GM19438 (cell line): Measurements from ENCODE around the gene ZNF70.
A peak's percentile ranks its signal among the peaks of the same experiment; 100 is the strongest.

Experiments used
- ATAC-seq: cut with Tn5 transposase; IDR thresholded peaks from one replicate; pipeline ENCODE4 v1.9.1; 2021; ENCODE audit warnings: low read depth; ENCODE audit not compliant: unreplicated experiment

ZNF70 gene

DNA sequence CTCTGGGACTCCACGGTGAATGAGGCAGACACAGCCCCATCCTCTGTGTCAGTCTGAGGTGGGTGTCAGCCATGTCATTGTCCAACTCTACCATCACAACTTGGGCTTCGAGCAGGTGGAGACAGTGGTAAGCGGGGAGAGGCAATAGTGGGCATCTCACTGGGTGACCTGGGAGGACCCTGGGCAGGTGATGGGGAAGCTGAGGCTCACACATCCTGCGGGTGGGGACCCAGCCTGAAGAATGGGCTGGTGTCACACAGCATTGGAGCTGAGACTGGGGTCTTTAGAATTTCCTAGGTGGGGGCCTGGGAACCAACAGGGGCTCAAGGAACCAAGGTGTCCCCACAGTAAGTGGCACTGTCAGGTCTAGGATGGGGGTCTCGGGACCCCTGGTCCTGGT is 28.8 kb upstream of the ZNF70 start:
- ATAC-seq, result no peak

DNA sequence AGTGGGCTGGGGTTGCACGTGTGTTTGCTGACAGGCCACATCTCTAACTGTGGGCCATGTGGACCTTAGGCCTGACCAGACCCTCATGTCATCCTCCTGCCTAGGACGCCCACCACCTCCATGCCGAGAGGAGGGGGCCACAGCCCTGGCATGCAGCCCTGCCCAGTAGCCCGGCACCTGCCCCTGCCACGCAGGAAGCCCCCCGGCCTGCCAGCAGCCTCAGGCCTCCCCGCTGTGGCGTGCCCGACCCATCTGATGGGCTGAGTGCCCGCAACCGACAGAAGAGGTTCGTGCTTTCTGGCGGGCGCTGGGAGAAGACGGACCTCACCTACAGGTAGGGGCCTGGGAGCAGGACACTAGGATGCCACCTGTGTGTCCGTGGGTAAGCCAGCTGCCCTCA is 28.2 kb upstream of the ZNF70 start:
- ATAC-seq, result no peak

DNA sequence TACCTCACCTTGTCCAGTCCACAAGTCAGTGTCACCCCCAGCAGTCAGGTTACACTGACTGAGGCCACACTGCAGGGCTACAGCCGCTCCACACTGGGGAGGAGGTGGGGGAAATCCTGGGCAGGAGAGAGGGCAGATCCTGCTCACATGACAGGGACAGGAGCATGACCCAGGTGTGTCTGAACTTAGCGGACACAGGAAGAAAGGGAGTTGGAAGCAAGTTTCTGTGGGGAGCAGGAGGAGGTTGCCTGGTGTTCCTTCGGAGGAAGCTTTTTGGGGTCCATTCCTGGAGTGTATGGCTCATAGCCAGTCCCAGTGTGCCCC is 27.6 kb upstream of the ZNF70 start:
- ATAC-seq, result no peak

DNA sequence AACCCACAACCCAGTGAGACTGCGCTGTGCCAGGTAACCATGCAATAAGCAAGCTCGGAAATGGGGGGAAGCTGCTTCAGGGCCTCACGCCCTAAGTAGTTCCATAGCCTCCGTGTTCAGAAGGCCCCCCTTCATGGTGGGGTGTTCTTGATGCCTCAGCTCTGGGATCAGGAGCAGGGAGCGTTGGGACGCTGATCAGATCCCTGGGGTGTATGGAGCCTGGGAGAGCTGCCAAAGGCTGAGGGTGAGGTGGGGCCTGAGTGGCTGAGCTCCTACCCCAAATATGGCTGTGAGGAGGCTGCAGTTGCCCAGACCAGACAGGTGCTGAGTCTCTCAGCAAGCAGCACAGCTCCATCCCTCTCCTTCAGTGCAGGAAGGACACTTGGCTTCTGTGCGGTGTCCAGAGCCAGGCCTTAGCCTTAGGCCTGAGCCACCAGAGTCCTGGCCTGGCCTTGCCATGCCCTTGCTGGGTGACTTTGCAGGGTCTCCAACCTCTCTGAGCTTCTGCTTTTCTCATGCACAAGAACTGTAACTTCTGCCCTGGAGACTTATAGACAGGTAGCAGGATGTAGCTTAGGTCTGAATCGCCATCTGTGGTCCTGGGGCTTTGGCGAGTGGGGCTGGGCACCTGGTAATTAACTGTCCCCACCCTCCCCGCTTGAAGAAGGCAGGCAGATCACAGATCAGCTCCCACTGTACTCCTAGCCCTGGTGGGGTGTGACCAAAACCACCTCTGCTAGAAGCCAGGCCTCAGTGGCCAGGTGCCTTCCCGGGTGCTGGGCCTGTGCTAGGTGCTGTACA is 27.1 kb upstream of the ZNF70 start:
- no peak for ATAC-seq

DNA sequence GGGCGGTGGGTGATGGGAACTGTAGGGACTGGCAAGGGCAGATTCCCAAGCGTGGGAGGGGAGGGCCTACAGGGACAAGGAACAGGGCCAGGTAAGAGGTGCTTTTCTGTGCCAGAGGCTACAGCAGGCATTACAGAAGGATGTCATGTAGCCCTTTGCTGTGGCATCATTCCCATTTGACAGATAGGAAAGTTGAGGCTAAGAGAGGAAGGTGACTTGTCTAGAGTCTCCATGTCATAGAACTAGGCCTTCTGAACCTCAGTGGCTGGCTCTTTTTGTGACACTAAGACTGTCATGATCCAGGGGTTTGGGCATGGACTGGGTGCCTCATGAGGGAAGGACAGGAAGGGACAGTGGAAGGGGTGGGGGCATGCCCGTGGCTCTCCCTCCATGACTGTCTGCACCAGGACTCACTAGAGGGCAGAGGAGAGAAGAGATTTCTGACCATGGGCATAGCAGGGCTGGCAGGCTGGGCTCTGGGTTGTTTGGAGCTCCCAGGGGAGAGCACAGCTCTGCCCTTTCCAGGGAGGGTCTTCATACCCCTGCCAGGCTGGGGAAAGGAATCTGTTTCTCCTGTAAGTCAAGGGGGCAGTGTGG is 25.0 kb upstream of the ZNF70 start:
- no peak for ATAC-seq

DNA sequence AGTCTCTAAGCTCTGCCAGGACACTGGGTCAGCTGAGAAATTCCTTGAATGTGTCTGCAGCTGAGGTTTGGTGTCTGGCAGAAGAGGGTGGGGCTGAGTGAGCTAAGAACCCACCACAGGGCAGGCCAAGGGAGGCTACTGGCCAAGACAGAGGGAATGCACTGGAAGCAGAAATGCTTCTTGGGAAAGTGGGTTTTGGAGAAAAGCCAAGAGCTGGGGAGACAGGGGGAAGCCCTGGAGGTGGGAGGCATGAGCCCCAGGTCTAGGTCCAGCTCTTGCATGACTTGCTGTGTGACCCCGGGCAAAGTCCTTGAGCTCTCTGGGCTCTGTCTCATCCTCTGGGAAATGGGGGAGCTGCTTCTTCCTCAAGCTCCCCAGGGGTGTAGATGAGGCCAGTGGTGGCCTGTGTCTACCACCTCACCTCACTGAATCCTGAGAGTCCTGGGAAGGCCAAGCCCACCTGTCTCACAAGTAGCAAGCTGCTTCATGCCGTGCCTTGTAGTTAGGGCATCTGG is 24.1 kb upstream of the ZNF70 start:
- ATAC-seq, result no peak

DNA sequence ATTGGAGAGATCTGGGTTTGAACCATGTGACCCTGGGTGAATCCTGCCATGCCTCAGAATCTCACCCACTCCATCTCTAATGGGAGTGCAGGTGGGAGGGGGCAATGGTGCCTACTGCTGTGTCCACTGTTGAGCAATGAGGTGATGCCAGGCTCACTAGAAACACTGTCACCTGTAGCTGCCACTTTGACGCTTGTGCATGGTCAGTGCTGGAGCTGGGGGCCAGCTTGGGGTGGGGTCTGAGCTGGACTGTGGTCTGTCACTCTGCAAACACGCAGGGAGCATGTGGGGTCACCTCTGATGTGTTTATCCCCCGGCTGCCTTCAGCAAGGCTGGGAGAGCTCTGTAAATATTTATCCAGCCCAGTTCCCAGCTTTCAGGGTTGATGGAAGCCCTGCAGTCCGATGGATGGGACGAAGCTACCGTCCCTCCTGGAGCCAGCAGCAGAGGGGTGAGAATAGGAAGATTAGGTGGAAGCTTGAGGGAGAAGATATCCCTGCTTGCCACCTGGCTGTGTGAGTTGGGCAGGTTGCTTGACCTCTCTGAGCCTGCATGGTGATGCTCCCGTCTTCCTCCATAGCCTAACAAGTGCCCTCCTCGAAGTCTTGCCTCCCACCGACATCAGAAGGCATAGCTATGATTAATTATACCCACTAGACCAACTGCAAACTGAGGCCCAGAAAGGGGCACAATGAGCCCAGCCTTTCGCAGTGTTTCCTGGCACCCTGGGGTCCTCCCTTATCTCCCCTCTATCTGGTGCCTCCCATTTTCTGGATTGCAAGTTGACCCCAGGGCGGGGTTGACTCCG is 23.4 kb upstream of the ZNF70 start:
- ATAC-seq, result no peak

DNA sequence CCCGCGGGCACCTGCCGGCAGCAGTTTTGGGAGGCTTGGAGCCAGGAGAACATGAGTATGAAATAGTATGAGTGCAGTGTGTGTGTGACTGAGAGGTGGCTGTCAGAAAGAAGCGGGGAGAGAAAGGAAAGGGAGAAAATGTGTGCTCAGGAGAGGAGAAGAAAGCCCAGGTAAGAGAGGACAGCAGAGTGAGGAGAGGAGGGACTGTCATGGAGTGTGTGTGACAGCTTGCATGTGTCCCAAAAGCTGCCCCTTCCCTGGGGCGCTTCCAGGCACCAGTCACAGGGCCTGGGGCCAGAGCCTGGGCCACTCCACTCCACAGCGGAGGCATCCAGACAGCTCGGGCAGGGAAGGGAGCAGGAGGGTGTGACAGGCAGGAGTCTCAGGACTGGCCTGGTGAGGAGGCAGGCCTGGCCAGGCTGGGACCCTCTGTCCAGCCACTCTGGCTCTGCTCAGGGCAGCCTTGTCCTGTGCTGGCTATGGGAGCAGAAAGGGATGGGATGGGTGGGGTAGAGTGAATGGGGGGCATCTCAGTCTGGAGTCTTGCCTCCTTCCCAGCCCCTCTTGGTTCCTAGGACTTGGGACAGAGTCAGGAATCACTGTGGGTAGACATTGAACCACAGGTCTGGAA is 22.7 kb upstream of the ZNF70 start:
- no peak for ATAC-seq

DNA sequence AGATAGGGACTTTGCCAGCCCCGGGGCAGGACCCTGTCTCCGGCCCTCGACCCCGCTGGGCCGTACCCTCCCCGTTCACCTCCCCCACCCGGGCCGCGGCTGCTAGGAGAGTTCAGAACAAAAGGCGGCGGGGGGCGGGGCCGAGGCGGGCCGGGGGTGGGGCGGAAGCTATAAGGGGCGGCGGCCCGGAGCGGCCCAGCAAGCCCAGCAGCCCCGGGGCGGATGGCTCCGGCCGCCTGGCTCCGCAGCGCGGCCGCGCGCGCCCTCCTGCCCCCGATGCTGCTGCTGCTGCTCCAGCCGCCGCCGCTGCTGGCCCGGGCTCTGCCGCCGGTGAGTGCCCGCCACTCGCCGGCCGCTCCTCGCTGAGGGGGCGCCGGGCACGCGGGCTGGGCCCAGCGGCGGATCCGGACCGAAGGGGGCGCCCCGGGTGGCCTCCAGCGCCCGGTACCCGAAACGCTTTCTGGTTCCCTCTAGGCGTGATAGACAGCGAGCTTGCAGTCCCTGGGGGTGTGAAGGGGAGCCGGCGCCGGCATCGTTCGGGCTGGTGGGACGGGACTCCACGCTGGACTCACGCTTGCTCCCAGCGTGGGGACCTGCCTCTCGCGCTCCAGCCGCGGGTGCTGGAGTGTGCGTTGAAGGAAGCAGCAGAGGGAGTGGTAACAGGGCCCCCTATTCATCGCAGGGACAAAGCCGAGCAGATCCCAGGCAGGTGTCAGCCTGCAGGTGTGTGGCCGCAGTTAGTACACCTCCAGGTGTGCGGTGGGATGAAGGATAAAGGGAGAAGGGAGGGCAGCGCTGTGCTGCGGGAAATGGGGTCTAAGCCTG is 21.9 kb upstream of the ZNF70 start, which contains the start of gene MMP11:
Gene MMP11 (plus strand): TSS at position 201 of the 825 bp plus-strand sequence. CDS start 22 bp downstream, at position 223.
- ATAC-seq, result no peak

DNA sequence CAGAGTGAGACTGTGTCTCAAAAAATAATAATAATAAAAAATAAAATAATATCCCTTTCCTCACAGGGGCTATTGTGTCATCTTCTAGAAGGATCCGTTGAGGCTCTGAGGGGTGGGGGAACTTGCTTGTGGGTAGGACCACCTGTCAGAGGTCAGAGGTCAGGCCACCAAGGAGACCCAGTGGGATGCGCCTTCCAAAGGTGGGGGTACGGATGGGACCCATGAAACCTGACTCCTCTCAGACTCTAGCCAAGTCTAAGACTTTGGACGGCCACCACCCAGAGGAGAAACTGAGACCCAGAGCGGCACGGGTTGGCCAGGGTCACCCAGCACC is 21.4 kb upstream of the ZNF70 start:
- ATAC-seq, result no peak

DNA sequence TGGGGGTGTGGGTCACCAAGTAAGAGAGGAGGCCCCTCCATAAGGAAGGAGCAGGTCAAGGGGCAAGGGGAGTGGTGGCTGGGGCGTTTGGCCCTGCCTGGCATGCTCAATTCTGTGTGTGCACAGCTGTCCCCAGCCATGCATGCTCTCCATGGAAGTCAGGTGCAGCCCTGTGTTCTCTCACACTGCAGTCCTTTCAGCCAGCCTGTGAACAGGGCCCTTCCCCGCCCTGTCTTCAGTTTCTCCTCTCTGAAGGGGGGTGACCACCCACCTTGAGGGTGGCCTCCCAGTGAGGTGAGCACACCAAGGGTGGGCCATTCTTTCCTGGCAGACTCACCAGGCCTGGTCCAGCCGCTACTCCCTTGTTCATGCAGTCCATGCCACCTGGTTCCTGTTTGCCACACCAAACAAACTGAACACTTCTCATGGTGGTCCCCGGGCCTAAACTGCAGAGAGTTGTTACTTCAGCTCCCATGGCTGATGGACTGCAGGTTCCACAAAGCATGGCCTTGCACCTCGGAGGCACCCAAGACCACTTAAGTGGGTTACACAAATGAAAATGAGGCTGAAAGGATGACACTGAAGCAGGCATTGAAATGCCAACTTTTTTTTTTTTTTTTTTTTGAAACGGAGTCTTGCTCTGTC is 18.5 kb upstream of the ZNF70 start:
- no peak for ATAC-seq

DNA sequence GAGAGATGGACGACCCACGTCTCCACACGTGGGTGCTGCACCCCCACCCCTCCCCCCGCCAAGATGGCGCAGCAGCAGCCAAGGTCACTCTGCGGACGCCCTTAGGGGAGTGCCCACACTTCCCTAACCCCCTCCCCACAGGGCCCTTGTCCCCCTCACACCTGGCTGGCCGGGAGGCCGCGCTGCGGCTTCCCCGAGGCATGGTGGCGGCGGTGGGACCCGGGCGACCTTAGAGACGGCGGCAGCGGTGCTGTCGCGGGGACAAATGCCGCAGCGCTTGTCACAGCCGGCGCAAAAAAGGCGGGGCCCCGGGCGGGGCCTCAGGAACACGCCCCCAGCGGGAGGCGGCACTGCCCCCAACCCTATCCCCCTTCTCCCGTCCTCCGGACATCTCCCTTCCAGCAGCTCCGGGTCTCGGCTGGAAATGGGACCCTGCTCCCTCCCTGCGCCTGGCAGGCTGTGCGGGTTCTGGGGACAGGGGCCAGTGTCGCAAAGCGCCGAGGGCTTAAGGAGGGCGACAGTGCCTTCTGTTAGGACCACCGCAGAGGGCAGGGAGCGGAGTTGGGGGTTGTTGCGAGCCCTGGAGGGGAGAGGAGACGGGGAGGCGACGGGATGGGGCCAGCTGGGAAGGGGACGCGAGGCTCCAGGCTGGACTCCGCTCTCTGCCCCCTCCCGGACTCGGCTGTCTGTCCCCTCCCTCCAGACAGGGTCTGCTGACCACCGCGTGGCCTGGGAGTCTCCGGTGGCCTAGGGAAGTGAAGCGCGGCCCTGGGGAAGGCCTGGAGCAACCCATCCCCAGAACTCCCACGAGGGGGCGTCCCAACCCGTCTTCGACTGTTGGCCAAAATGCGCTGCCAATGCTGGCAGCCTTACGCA is 17.0 kb upstream of the ZNF70 start, which contains the start of gene CHCHD10:
Gene CHCHD10 (minus strand): TSS at position 300 of the 876 bp plus-strand sequence. CDS start 98 bp downstream, at position 202.
- peak; percentile 41 for ATAC-seq

DNA sequence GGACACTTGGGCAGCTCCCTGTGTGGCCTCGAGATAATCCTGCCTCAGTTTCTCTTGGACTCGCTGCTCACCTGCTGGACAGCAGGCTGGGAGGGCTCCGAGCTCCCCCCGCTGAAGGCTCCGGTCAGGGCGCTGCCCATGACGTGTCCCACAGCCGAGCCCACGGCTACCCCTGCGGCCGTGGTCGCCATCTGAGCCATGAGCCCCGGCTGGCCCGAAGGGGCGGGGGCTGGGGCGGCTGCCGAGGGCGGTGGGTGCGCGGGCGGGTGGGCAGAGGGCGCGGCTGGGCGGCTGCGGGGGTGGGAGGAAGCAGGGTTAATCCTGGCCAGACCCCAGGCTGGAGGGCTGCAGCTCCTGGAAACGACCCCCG is 16.4 kb upstream of the ZNF70 start:
- ATAC-seq, result no peak

DNA sequence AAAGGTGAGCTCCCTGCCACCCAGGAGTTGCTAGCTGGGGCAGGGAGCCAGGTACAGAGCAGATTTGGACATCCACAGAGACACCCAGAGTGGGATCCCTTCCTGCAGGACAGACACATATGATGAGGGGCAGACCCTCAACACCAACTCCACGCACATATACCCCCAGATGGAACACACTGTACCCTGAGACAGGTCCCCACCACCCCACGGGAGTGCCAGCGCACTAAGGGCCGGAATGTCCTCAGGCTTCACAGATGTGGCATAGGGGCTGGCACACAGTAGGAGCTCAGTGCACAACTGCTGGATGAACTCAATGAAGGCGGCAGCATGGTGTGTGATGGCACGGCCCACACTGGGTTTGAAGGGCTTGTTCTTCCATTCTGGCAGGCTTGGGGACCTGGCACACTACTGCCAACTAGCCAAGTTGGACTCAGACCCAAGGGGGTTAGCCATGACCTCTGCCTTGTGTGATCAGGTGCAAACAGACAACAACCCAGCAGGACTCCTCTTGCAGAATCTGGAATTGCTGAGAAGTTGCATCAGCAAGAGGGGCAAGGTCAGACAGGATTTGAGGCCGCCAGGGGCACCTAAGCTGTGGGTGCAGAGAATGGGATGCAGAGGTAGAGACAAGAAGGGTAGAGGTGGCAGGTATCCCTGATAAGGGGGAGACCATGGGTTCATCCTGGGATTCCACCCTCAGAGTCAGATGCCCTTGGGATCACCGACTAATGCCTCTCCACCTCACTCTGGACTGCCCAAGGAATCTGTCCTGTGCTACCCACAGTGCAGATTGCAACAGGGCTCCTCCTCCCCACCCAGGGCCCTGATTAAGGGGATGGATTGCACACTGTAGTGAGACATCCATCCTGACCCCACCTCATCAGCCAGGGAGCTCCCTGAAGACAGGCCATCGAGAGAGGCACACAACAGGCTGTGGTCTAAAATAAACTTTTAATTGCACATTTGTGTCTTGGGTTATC is 14.3 kb upstream of the ZNF70 start:
- no peak for ATAC-seq

DNA sequence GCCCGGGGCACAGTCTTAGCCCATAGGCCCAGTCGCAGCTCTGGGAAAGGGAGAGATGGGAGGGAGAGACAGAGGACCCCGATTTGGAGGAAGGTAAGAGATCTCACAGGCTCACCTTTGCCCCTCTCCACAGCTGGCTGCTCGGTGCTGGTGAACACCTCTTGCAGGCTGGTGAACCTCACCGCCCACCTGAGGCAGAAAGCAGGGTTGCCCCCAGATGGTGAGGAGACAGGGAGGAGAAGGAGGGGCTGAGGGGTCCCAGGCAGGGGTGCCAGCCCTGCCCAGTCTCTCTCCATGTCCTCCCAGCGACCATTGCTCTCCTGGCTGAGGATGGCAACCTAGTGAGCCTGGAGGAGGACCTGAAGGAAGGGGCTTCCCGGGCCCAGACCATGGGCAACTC is 13.0 kb upstream of the ZNF70 start:
- ATAC-seq, result no peak

DNA sequence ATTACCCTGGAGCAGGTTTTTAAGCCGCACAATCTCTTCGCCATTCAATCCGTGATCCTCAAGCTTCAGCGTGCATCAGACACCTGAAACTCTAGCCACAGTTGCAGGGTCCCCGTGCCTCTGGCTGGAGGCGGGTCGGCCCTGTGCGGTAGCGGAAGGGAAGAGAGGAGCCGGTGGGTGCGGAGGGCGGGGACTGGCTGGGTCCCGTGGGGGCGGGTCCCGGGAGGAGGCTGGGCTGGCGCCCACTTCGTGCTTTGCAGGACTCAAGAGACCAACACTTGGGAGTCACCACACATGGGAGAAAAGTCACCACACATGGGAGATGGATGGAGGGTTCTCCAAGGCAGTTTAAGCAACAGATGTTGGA is 12.7 kb upstream of the ZNF70 start:
- ATAC-seq, result no peak

DNA sequence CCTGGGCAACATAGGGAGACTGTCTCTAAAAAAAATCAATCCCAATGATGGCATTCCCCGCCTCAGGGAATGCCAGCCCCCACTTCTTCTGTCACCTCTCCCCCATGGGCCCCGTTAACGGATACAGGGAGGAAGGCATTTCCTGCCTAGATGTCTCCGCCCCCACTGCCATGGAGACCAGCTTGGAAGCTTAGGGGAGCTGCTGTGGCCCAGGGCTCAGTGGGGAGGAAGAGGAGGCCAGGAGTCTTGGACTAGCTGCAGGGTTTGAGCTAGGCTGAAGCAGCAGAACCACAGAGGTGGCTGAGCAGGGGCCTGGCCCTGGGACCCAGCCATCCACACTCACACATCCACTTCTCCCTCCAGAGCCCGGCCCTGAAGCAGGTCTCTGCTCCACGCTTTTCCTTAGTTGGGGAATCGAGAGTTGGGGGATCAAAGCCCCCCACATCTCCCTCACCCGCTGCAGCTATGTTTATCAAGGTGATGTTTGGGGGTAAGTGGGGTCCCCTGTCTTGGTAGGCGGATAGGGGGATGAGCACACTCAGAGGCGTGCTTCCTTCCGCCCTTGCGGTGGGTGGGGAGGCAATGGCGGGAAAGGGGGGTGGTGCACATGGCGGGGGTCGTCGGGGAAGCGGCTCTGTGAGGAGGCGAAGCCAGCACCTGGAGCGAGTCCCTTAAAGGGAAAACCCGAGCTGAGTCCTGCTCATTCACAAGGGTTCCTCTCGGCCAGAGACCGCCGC is 12.1 kb upstream of the ZNF70 start, which contains the start of gene C22orf15:
Gene C22orf15 (plus strand): TSS at position 149 of the 737 bp plus-strand sequence. CDS start 317 bp downstream, at position 466.
- ATAC-seq, result no peak
